Measurements from ENCODE around the gene CLEC4G.

DNA sequence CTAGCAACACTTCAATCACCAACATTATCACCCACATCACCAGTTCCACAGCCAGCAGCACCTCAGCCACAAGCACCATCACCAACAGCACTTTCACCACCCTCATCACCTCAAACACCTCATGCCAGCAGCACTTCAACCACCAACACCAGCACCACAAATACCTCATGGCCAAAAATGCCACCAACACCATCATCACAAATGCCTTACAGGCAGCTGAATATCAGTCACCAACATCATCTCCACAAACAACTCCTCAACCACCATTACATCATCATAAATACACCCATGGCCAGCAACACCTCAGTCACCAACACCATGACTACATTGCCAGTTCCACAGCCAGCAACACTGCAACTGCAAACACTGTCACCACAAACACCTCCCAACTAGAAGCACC lies 40.4 kb downstream of the CLEC4G start:
- TF ChIP-seq, protein P1, sequence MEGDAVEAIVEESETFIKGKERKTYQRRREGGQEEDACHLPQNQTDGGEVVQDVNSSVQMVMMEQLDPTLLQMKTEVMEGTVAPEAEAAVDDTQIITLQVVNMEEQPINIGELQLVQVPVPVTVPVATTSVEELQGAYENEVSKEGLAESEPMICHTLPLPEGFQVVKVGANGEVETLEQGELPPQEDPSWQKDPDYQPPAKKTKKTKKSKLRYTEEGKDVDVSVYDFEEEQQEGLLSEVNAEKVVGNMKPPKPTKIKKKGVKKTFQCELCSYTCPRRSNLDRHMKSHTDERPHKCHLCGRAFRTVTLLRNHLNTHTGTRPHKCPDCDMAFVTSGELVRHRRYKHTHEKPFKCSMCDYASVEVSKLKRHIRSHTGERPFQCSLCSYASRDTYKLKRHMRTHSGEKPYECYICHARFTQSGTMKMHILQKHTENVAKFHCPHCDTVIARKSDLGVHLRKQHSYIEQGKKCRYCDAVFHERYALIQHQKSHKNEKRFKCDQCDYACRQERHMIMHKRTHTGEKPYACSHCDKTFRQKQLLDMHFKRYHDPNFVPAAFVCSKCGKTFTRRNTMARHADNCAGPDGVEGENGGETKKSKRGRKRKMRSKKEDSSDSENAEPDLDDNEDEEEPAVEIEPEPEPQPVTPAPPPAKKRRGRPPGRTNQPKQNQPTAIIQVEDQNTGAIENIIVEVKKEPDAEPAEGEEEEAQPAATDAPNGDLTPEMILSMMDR (IDR thresholded peaks at IDR 0.05; ENCODE audit: insufficient read depth, low read length, poor library complexity, severe bottlenecking), result no peak
- no peak for TF ChIP-seq EZH2phosphoT487 (conservative IDR thresholded peaks at IDR 0.05; ENCODE audit: low read length)

Measured in SU-DHL-6 (cell line).